GM18907 (cell line): ENCODE results near the gene NVL.
A peak's percentile ranks its signal among the peaks of the same experiment; 100 is the strongest.

ENCODE experiments used
- ATAC-seq: cut with Tn5 transposase; IDR thresholded peaks from one replicate; pipeline ENCODE4 v1.9.1; 2021; ENCODE audit warnings: mild to moderate bottlenecking, moderate library complexity; ENCODE audit not compliant: unreplicated experiment

Gene NVL

DNA sequence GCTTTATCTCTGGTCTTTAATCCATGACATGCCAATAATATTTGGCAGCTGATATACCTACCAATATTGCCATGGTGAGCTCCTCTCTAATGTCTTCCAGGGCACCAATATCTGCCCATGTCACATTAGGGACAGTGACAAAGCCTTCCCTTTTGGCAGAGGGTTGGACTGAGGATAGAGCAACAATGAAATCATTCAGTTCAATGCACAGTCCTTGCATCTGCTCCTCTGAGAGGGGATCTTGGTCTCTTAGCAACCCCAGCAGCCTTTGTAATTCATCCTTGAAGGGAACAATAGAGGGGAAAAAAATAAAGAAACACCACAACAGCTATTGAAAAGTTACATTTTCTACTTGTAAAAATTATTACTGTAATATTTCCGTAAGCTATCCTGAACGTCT lies 42.3 kb downstream of the NVL start:
- ATAC-seq, result no peak

DNA sequence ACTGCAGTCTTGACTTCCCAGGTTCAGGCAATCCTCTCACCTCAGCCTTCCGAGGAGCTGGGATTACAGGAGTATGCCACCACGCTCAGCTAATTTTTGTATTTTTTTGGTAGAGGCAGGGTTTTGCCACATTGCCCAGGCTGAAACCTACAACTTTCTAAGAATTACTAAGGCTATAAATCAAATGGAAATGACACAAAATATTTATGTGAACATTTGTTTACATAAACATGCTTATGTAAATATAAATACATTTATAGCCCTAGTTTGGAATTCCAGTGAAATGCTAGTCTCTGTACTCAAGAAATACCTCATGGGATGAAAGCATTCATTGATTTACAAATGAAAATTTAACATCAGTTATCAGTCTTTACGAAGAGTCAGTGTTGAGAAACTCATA lies 47.8 kb downstream of the NVL start:
- no peak for ATAC-seq

DNA sequence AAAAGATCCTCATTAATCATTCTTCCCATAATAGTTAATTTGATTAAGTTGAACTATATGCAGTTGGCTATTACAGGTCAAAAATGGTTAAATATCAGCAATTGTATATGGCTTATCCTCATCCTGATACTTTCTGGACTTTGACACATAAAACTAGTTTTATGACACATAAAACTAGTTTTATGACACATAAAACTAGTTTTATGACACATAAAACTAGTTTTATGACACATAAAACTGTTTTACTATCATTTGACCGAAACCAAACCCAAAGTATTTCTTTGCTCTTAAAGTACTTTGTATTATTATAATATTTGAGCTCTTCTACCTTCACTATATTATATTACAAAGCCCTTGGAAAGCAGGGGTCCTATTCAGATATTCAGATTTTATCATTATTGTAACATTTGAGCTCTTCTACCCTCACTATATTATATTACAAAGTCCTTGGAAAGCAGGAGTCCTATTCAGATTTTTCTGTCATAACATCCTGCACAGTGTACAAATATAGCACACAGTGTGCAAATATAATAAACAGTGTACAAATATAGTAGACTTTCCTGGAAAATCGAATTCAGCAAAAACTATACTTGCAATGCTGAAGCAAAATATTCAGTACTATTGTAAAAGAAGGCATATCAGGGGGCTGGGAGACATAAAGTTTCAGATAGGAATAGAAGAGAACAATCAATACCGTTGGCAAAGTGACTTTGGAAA lies 53.0 kb downstream of the NVL start:
- ATAC-seq, result no peak

DNA sequence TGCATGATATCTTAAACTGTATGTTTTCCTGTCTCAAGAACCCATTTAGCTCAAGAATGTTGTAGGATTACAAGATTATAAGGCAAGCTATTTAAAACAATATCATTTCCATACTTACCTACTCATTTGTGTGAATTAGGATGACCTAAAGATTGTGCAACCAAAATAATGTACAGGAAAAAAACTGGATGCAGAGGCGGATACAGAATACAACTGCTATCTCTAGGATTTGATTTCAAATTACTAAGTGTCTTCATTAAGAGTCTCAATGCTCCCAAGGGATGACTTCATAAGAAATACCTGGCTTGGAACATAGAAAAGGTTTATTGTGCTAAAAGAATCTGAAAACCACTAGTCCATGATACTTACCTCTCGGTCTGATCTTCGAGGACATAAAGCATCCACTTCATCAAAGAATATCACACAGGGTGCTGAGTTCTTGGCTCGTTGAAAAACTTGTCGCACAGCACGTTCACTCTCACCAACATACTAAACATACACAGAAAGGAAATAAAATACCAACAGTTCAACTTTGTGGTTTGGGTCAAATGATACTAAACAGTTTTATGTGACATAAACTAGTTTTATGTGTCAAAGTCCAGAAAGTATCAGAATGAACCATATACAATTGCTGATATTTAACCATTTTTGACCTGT lies 54.9 kb downstream of the NVL start:
- no peak for ATAC-seq

DNA sequence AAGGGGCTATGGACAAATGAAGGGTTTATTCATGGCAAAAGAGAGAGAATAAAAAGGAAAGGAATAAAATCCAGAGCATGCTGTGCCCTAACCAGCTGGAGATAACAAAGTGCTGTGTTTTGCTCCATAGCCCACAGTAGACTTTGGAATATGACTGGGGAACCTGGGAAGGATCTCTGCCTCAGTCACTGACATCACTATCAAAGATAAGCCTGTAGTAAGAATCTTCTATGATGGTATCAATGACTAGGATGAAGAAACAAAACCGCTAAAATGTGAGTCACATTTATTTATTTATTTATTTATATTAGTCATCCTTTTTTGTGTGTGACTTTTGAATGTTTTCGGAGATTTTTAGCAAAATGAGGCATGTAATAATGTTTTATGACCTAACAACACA lies 56.3 kb downstream of the NVL start:
- ATAC-seq, result no peak

DNA sequence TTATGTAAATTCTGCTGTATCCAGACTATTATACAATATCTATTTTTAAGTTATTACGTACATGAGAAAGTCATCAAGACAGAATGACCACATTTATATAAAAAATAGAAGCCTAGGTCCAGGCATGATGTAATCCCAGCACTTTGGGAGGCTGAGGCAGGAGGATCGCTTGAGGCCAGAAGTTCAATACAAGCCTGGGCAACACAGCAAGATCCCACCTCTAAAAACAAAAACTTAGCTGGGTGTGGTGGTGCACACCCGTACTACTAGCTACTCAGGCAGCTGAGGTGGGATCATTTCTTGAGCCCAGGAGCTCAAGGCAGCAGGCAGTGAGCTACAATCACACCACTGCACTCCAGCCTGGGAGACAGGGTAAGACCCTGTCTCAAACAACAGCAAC lies 58.9 kb downstream of the NVL start:
- ATAC-seq, result no peak

DNA sequence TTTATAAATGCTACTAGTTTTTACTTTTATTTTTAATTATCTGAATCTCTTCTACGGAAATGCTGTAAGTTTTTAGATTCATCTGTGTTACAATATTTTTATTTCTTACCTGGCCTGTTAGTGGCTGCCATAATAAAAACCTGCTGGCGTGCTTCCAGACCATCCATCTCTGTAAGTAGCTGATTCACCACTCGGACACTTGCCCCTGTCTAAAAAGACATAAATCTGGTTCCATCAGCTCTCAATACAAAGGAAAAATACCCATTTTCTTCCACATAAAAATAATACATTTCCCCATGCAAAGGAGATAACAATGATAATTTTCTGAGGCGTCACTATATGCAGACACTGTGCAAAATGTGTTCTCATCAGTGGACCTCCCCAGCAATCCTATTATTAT lies 62.0 kb downstream of the NVL start:
- no peak for ATAC-seq

DNA sequence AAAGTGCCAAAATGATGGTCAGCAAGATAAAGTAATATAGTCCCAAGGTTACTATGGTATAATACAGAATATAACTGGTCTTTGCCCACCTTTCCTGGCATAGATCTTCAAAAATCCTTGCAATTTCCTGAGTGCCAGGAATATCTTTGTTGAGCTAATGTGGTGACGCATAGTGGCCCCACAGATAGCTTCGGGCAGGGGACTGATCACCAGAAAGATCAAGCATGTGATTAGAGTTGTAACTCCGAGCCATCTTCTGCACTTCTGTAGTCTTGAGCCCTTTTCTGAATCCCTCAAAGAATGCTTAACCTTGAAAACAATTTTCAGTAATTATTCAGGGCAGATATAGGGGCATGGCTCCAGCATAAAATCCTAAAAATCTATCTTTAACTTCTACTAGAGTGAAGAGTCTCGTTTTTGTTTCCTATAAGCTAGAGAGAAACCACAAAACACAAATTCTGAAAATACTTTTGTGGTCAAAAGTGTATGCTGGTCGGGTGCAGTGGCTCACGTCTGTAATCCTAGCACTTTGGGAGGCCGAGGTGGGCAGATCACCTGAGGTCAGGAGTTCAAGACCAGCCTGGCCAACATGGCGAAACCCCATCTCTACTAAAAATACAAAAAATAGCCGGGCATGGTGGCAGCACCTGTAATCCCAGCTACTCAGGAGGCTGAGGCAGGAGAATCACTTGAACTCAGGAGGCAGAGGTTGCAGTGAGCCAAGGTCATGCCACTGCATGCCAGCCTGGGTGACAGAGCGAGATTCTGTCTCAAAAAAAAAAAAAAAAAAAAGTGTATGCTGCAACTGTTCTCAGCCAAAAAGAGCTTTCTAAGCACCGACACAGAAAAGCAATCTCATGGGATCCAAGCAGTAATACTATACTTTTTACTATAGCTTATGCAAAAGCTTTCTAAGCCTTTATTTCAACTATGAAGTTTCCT lies 62.8 kb downstream of the NVL start:
- peak; percentile 28 for ATAC-seq

DNA sequence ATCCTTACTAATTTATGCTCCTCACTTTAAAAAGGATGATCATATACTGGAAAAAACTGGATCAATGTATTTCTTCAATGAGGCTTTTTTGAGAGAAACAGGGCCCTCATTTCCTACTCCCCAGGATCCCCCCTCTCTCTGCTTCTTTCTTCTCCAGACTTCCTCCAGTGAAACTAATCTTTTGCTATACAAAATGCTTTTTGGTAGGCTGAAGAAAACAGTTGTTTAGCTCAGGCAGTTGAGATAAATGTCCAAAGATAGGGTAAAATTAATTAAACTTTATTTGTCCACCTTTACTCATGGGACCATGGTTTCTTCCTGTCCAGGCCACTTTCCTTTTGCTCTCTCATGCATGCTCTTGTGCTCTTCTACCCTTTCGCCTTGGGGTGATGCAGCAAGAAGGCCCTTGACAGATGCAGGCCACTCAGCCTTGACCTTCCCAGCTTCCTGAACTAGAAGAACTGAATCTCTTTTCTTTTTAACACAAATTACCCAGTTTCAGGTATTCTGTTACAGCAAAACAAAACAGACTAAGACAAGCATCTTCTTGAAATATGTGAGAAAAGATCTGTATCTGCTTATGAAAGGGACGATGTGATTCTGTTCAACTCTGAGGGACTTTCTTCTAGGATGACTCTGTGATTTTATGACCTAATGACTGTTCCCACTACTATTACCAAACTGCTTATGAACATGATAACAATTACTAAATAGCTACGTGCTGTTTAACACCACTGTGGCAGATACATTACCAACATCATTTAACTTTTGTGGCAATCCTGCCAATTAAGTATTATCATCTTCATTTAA lies 63.7 kb downstream of the NVL start:
- peak; percentile 65 for ATAC-seq

DNA sequence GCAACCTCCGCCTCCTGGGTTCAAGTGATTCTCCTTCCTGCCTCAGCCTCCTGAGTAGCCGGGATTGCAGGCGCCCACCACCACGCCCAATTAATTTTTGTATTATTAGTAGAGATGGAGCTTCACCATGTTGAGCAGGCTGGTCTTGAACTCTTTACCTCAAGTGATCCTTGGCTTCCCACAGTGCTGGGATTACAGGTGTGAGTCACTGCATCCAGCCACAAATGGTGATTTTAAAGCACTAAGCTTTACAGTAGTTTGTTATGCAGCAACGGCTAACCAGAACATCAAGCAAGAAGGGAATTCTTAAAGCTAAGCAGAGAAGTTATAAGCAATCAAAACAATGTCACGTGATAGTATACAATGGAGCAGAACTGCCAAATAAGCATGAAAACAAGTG lies 65.7 kb downstream of the NVL start:
- ATAC-seq, result no peak

DNA sequence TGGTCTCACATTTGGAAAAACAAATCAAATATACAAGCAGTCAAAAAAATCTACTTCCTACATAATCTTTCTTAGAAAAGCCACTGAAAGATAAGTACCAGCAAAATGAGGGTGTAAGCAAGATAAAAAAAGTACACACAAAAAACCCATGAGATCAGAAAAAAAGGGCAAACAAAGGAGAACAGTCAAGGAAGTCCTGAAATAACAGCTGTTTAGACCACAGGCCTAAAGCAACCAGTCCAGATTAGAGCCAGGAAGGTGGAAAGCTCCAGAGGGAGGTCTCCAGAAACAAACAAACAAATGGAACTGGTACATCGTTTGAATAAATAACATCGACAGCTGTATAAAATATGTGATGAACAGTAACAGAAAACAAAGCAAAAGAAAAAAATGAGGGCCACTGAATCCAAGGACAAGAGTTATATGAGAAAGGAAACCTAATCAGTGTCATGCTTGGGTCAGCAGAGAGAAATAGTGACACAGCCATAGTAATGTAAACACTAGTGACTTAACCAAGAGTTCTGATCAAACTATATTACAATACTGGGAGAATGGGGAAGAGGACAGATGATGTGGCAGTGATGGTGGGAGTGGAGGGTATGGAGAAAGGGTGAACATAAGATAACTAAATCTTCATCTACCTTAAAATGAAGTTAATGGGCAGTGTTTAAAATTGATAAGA lies 67.5 kb downstream of the NVL start:
- ATAC-seq, result no peak

DNA sequence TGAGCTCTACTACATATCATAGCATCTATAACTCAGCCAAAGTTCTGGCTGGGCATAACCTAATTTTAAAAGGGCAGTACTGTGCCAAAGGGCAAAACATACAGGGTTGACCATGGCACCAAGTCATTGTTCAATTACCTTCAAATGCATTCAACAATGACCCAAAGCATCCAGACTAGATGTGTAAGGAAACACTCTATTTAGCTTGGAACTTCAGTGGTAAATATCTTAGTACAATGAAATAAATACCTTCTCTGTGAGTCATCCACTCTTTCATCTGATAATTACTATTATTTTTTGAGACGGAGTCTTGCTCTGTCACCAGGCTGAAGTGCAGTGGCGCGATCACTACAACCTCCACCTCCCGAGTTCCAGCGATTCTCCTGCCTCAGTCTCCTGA lies 70.0 kb downstream of the NVL start:
- ATAC-seq, result no peak

DNA sequence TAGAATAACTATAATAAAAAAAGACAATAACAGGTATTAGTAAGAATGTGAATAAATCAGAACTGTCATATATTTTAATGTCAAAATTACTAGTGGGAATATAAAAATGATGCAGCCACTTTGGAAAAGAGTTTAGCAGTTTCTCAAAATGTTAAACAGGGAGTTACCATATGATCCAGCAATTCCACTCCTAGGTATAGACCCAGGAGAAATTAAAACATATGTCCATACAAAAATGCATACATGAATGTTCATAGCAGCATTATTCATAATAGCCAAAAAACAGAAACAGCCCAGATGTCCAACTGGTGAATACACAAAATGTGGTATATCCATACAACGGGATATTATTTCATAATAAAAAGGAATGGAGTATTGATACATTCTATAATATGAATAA lies 71.6 kb downstream of the NVL start:
- ATAC-seq, result no peak

DNA sequence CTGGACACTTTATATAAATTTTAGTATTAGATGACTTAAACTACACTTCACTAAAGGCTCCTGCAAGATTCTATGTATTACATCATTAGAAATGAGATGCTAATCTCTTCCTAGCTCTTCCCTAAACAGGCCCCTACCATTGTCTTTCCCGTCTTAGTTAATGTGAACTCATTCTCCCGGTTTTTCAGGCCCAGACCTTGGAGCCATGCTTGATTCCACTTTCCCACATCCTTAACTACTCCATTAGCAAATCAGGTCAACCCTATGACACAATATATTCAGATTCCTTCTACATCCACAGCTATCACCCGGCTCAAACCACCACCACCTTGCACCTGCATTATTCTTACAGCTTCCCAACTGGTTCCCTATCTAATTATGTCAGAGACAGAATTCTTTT lies 73.3 kb downstream of the NVL start:
- no peak for ATAC-seq

DNA sequence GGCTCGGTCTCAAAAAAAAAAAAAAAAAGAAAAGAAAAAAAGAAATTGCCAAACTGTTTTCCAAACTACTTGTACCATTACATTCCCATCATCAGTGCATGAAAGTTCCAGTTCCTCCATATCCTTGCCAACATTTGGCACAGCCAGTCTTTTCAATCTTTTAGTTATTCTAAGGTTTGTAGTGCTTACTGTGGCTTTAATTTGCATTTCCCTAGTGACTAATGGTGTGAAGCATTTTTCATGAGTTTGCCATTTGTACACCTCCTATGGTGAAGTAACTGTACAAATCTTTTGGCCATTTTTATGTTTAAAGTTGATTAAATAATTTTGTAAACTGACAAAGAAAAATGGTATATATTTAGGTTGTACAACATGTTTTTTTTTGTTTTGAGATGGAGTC lies 76.3 kb downstream of the NVL start:
- no peak for ATAC-seq

DNA sequence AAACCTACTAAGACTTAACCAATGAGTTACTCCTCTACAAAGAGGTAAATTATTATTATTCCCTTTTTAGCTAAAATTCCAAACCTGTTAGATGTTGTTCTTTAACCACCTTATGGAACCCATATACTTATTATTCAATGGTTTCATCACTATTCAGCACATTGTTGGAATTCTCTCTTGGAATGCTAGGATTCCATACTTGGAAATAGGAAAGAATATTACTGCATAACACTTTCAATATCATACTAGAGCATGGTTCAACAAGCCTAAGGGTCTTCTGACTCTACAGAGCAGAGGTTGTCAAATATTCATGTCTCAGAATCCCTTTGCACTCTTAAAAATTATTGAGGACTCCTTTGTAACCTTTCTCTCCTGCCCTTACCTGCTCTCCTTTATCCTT lies 77.5 kb downstream of the NVL start:
- ATAC-seq, result no peak

DNA sequence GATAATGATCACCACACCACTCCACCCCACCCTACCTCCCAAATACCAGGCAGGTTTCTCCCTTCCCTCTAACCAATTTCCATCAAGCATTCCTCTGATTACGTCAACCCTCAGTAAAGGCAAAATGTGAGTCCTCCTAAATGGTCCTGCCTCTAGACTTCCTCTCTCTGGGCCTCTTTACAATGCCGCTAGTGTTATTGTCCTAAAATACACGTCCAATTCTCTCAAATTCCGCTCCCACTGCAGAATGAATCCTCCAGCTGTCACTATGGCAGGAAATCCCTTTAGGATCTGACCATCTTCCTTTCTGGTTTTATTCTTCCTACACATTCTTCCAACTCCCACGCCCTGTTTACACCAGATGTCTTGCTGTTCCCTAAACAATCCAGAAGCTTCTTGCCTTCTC lies 78.2 kb downstream of the NVL start:
- no peak for ATAC-seq

DNA sequence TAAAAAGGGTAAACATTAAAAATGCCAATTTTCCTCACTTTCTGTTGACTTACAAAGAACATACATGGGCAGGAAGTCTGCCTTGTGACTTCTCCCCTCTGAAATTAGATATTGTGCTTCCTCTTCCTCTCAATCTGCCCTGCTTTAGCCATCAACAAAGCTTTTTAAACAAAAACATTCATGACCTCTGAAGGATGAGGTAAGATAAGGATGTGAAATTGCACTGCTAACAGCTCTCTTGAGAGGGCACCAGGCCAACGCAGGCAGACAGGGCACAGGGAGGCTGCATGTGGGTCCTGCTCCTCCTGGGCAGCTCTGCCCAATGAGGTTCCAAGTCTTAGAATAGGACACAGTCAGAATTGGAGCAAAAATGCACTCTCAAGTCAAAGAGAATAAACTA lies 84.8 kb downstream of the NVL start:
- peak; percentile 80 for ATAC-seq

DNA sequence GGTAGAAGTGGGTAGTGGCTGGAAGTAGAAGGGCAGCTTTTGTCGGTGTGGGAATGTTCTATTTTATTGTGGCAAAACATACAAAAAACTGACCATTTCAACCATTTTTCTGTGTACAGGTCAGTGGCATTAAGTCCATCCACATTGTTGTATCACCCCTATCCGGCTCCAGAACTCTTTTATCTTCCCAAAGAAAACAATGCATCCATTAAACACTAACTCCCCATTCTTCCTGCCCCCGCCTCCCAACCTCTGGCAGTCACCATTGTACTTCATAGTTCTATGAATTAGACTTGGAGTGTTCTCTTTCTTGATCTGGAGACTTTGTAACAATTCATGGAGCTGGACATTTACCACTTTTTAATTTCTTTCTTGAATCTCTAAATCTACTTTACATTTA lies 91.2 kb downstream of the NVL start:
- no peak for ATAC-seq

DNA sequence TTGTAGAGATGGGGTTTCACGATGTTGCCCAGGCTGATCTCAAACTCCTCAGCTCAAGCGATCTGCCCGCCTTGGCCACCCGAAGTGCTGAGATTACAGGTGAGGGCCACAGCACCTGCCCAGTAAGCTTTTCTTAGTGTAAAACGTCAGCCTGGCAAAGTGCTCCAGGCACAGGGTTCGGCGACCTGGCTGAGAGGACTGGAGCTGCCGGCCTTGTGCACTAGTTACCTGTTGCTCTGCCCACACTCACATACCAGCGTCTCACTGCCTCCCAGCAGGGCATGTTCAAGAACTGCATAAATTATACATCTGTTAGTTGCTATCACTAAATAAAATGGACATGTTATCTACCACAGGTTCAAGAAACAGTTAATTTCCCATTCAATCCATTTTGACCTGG lies 91.8 kb downstream of the NVL start:
- no peak for ATAC-seq
